Activated T-helper 2 cell treated with anti-CD3 and anti-CD28 coated beads, Interferon-gamma antibody, Interleukin-2, Interleukin-4, amounts not matched to agents 10 μg/mL and 5 μg/mL and 100 μg/mL, durations not matched to agents 14 hours and 24 hours and 36 hours (primary cell): ENCODE results near the gene ZNF217. TPM values are rescaled to one million over a fixed set of nuclear protein-coding genes. Genes with fewer than 3 reads are reported as not detected.

Experiments used
- DNase-seq: peaks from one replicate; pipeline ENCODE4 v3.0.0; 2021; ENCODE audit warnings: low spot score
- H3K27ac Mint-ChIP-seq: one replicate; pipeline ENCODE4 v1.8.0; 2021; ENCODE audit warnings: mixed read lengths
- H3K27me3 Mint-ChIP-seq: one replicate; pipeline ENCODE4 v1.8.0; 2021; ENCODE audit warnings: low read depth, mixed read lengths
- H3K36me3 Mint-ChIP-seq: one replicate; pipeline ENCODE4 v1.8.0; 2021; ENCODE audit warnings: low read depth, mixed read lengths
- H3K4me1 Mint-ChIP-seq: one replicate; pipeline ENCODE4 v1.8.0; 2021; ENCODE audit warnings: low read depth, mixed read lengths
- H3K4me3 Mint-ChIP-seq: one replicate; pipeline ENCODE4 v1.8.0; 2021; ENCODE audit warnings: low read depth, mild to moderate bottlenecking, moderate library complexity, mixed read lengths
- H3K9me3 Mint-ChIP-seq: one replicate; pipeline ENCODE4 v1.8.0; 2021; ENCODE audit warnings: mixed read lengths
- intact Hi-C: fragments of 100-400 bp; cut with micrococcal nuclease; formaldehyde crosslinking; loops from one replicate; pipeline ENCODE4 v1.15.1; 2023
- total RNA-seq: library from RNA; stranded (reverse); gene quantifications from 2 replicates; pipeline ENCODE4 v1.2.3, GENCODE V29; 2022

Gene ZNF217
- total RNA-seq, 1 donor from 2014 or later: 55.4 TPM

GRCh38 chr20:53582574-53583351, 10.9 kb downstream of the ZNF217 start:
- Mint-ChIP-seq H3K27me3 (no peaks in the 10 kb centered on the region), H3K4me1 (peaks cover 82% of the 10 kb centered on the region), H3K4me3 (peak overlapping the region; percentile 84), H3K27ac (peak overlapping the region; percentile 73), H3K36me3 (peaks cover 61% of the 10 kb centered on the region), H3K9me3 (no peaks in the 10 kb centered on the region)
- intact Hi-C loops: loop anchor here (1.0 kb wide), 1 partner anchor 125 kb away; no protein-coding TSS in a partner anchor
- DNase-seq: no peak

DNA sequence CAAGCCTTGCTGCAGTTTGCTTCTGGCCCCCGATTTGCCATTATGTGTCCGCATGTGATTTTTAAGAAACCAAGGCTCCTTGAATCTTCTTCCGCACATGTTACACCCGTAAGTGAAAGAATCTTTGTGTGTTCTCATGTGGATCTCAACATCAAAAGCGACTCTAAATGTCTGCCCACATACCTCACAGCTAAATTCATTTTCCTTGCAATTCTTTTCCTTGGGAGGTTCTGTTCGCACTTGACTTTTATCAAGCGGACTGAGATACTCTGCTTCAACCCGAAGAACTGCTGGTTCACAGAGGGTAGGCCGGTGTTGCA, 11.4 kb downstream of the ZNF217 start:
- H3K4me1 Mint-ChIP-seq: peaks cover 87% of the 10 kb centered on the region
- no peaks in the 10 kb centered on the region for H3K27me3 Mint-ChIP-seq
- peaks cover 66% of the 10 kb centered on the region for H3K36me3 Mint-ChIP-seq
- H3K27ac Mint-ChIP-seq: peak overlapping the region; percentile 73
- DNase-seq: no peak
- intact Hi-C loops: no loop called here
- H3K9me3 Mint-ChIP-seq: no peaks in the 10 kb centered on the region
- H3K4me3 Mint-ChIP-seq: peak overlapping the region; percentile 84

DNA sequence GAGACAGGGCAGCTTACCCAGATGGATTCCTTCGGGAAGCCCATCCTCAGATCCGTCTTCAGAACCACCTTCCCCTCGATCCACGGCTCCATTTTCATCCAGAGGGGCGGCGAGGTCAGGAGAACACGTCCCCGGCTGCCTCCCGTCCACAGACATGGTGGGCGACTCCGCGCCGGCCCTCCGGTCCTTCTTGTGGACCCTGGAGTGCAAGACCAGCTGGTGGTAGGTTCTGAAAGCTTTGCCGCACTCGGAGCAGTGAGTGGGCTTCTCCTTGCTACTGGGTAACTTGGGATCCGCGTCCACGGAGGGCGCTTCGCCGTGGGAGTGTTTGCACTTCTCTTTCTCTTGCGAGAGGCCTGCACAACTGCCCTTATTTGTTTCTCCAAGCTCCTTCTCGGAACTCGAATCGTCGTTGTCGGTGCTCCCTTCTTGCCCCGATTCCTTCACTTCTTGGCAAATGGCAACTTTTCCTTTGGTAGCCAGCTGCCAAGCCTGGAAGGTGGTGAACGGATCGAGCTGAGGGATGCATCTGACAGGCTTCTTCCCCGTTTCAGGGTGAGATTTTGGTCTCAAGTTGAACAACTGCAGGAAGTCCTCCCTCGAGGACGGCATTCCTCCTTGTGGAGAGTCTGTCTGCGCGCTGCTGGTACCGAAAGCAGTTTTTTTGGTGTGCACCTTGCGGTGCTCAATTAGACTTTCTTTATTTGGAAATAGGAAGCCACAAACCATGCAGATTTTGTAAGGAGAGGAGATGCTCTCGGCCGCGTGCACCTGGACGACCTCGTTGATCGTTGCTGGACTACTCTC, 12.0 kb downstream of the ZNF217 start:
- intact Hi-C loops: no loop called here
- H3K27me3 Mint-ChIP-seq: no peaks in the 10 kb centered on the region
- H3K9me3 Mint-ChIP-seq: no peaks in the 10 kb centered on the region
- no peak for DNase-seq
- H3K4me1 Mint-ChIP-seq: peaks cover 82% of the 10 kb centered on the region
- H3K36me3 Mint-ChIP-seq: peaks cover 72% of the 10 kb centered on the region
- H3K4me3 Mint-ChIP-seq: peak overlapping the region; percentile 84
- peak overlapping the region; percentile 73 for H3K27ac Mint-ChIP-seq

DNA sequence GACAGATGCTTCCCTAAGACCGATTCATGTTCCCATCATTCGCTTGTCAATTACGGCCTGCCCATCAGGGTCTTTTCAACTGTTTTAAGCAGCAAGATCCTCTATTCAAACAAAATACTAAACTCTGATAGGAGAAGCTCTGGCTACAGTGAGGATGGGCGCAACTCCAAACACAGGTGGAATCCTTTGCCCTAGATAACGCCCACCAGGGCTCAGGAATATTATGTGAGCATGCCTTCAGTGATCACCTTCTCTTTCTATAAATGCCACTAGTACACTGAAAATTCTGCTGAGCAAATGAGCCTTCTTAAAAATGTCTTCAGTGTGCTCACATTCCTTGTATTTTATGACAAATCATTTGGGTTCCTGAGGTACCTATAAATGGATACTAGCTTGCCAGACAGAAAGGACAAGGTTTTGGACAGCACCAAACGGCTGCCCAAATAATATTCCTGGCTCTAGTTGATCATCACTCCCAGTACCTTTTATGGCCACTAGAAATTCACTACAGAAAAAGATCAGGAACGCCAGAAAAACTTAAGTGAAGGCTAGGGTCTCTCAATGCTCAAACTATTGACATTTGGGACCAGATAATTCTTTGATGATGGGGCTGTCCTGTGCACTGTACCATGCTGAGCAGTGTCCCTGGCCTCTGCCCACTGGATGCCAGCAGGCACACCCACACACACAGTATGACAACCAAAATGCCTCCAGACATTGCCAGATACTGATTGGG, 13.1 kb downstream of the ZNF217 start:
- DNase-seq: no peak
- Mint-ChIP-seq H3K4me1 (peaks cover 80% of the 10 kb centered on the region), H3K9me3 (no peaks in the 10 kb centered on the region), H3K36me3 (peaks cover 73% of the 10 kb centered on the region), H3K27me3 (no peaks in the 10 kb centered on the region), H3K27ac (peak overlapping the region; percentile 86), H3K4me3 (peak overlapping the region; percentile 75)
- intact Hi-C loops: loop anchor here (1.0 kb wide), 1 partner anchor 128 kb away; no protein-coding TSS in a partner anchor

DNA sequence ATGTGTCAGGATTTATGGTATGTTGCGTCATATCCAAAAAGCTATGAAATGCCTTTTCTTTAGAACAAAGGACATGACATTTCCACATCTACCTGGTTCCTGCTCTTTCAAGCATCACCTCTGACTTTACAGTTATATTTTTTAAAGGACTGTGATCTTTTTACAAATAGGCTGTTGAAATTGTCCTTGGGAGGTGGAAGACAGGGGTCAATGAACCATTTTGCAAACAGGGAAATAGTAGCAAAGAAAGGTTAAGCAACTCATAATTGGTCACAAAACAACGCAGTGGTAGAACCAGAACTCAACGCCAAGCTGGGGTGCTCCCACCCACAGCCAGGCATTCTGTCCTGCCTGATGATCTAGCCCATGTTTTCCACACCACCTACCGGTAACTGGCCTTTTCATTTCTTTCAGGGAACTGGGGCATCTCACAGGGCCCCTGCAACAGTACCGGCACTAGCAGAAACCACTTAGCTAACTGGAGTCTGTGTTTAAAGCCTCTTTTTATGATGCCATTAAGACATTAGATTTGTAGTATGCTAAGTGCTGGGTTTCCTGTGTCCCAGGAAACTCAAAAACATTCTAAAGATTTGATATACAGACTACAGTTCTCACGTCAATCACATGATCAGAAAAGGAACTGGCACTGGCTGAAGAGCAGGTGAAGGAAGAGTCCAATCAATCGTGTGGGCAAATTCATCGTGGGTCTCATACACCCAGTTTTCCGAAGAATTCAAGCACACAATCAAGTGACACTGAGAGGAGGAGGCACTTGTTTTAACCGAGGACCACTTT, 13.9 kb downstream of the ZNF217 start:
- intact Hi-C loops: loop anchor here (1.0 to 5.0 kb wide), 10 partner anchors 19 to 483 kb away; no protein-coding TSS in a partner anchor
- no peaks in the 10 kb centered on the region for H3K27me3 Mint-ChIP-seq
- H3K4me3 Mint-ChIP-seq: peak overlapping the region; percentile 75
- no peak for DNase-seq
- H3K4me1 Mint-ChIP-seq: peaks cover 81% of the 10 kb centered on the region
- peak overlapping the region; percentile 86 for H3K27ac Mint-ChIP-seq
- H3K9me3 Mint-ChIP-seq: no peaks in the 10 kb centered on the region
- H3K36me3 Mint-ChIP-seq: peaks cover 79% of the 10 kb centered on the region

- Mint-ChIP-seq H3K36me3 (peaks cover 84% of the 10 kb centered on the region), H3K9me3 (no peaks in the 10 kb centered on the region), H3K4me3 (peak overlapping the region; percentile 75), H3K27ac (peak overlapping the region; percentile 86), H3K27me3 (no peaks in the 10 kb centered on the region), H3K4me1 (peaks cover 78% of the 10 kb centered on the region)
- DNase-seq: no peak
- intact Hi-C loops: loop anchor here (1.0 to 5.0 kb wide), 9 partner anchors 20 to 483 kb away; no protein-coding TSS in a partner anchor
Measured at GRCh38 chr20:53579266-53579580, 14.4 kb downstream of the ZNF217 start.

DNA sequence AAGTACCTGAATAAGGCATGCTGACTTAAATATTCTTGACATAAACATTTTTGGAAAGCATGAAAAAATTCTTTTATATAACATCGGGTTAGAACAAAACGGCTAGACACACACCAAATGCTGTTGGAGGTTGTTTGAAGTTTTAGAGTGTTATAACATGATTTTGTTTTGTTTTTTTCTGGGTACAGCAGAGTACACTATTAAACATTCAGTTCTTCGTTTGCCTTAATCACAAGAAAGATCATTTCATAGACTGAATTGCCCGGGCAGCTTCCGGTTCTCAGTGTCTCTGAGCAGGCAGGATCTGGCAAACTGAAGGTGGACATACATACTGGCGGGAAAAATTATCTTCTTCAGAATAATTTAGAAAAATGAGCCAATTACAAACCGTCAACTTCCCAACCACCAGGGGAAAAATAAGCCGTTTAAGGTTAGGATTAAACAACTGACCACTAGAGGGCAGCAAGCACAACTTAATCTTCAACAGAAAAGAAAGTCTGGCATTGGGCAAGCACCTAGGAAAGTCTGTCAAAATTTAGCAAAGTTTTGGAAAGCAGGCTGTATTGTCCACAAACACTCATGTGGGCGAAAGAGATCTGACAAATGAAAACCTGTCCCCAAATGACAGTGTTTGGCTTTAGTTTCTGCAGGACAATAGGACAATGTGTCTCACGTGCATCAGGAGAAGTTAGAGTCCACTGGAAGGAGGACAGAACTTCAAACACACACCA, 15.0 kb downstream of the ZNF217 start:
- H3K36me3 Mint-ChIP-seq: peaks cover 90% of the 10 kb centered on the region
- intact Hi-C loops: loop anchor here (1.0 to 5.0 kb wide), 10 partner anchors 20 to 484 kb away; no protein-coding TSS in a partner anchor
- H3K4me1 Mint-ChIP-seq: peaks cover 78% of the 10 kb centered on the region

GRCh38 chr20:53576586-53577318, 16.9 kb downstream of the ZNF217 start:
- no peak for DNase-seq
- intact Hi-C loops: loop anchor here (5.0 kb wide), 1 partner anchor 486 kb away; no protein-coding TSS in a partner anchor
- Mint-ChIP-seq H3K4me3 (no peak overlapping the region), H3K27ac (peak overlapping the region; percentile 28), H3K36me3 (peaks cover 92% of the 10 kb centered on the region), H3K27me3 (no peaks in the 10 kb centered on the region), H3K9me3 (no peaks in the 10 kb centered on the region), H3K4me1 (peaks cover 71% of the 10 kb centered on the region)

More for the DNA sequence above, 15.0 kb downstream of the ZNF217 start:
- Mint-ChIP-seq H3K27ac (peak overlapping the region; percentile 86), H3K27me3 (no peaks in the 10 kb centered on the region), H3K9me3 (no peaks in the 10 kb centered on the region), H3K4me3 (peak overlapping the region; percentile 75)
- DNase-seq: peak; percentile 47

- Mint-ChIP-seq H3K4me3 (no peak overlapping the region), H3K27me3 (no peaks in the 10 kb centered on the region), H3K9me3 (no peaks in the 10 kb centered on the region), H3K36me3 (peaks cover 91% of the 10 kb centered on the region), H3K27ac (no peak overlapping the region), H3K4me1 (peaks cover 70% of the 10 kb centered on the region)
- intact Hi-C loops: loop anchor here (5.0 kb wide), 1 partner anchor 486 kb away; no protein-coding TSS in a partner anchor
- no peak for DNase-seq
Measured at GRCh38 chr20:53576195-53576580, 17.5 kb downstream of the ZNF217 start.

DNA sequence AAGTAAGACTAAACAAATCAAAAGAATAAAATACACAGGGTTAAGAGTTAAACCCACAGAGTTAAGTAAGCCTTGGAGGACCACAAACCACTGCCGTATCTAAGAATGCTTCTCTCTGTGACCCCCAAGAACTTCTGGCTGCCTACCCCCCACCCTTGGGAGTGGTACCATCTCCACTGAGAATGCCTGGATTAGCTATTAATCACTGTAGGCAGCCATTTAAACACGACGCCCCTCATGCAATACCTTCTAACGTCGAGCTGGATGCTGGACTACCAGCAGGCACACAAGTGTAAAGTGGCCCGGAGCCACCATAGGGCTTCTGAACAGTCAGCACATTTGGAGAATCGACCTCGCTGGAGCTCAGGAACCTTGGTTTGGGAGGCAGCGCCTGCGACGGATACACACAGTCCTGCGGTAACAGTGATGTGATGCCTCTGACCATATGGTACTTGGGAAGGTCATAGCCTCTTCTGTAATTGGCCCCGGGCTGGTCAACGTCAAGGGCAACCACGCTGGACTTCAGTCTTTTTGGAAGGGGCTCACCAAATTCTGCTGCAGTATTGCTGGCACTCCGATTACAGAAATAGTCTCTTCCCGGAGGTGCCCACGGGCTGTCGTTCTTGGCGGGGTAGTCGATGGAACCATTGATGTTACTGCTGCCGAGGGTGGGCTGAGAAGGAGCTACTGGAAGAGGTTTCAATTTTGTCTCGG, 18.0 kb downstream of the ZNF217 start:
- no peaks in the 10 kb centered on the region for H3K9me3 Mint-ChIP-seq
- intact Hi-C loops: loop anchor here (5.0 kb wide), 1 partner anchor 487 kb away; no protein-coding TSS in a partner anchor
- H3K36me3 Mint-ChIP-seq: peaks cover 91% of the 10 kb centered on the region
- peak overlapping the region; percentile 18 for H3K27ac Mint-ChIP-seq
- no peaks in the 10 kb centered on the region for H3K27me3 Mint-ChIP-seq
- no peak for DNase-seq
- peaks cover 70% of the 10 kb centered on the region for H3K4me1 Mint-ChIP-seq
- H3K4me3 Mint-ChIP-seq: no peak overlapping the region
